ENCODE data around the gene INPP4A. TPM values are rescaled to one million over a fixed set of nuclear protein-coding genes. Genes with fewer than 3 reads are reported as not detected.

Gene INPP4A
- polyA plus RNA-seq, 1 experiment: 12.9 TPM

DNA sequence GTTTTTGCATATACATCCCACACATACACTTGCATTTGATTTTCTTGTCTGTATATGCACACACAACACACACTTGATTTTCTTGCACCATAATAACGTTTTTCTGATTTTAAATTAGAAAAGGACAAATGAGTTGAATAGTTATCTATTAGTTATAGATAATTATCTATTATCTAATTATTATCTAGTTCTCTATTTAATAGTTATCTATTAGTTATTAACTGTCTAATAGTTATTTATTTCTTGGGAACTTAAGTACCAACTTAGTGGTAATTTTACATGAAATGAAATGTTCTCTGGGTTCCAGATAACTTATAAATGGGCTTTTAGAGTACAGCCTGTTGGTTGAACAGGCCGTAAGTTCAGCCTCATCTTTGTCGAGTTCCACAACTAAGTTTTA is 23.0 kb downstream of the INPP4A start:
- no peak overlapping the region for H3K27ac ChIP-seq (ENCODE audit: low read depth, low read length)
- no peak for DNase-seq (ENCODE audit: low read depth, low spot score)
- no peaks in the 10 kb centered on the region for H3K27me3 ChIP-seq (ENCODE audit: control insufficient read depth, insufficient read depth, low read length)
- H3K4me3 ChIP-seq (ENCODE audit: low read depth, low read length): no peak overlapping the region
- TF ChIP-seq CTCF (IDR thresholded peaks at IDR 0.05; ENCODE audit: low read depth, low read length): no peak
- ChIA-PET POLR2A (no interaction called here), CTCF (no interaction called here)
- H3K9me3 ChIP-seq (ENCODE audit: control insufficient read depth, insufficient read depth, low read length): no peaks in the 10 kb centered on the region

DNA sequence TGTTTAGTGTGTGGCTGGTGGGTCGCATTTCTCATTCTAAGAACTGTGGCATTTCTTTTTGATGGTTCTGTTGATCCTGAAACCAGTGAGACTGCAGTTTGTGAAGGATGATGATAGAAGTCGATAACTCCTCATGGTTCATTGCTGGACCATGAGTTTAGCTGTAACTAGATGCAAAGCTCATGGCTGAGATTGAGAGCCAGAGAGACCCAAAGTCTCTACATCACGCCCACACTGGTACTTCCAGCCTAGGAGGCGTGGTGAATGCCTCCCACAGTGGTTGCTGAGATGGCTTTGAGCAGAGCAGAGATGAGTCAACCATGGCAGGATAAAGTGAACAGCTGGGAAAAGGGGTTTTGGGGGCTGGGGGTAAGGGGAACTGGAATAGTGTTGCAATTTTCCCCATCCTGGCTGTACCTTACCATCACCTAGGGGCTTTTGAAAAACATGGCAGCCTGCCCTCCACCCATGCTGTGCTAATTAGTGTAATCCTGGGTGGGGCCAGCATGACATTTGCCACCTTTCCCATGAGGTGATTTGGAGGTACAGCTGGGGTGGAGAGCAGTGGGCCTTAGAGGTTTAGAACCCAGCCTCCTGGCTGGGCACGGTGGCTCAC is 24.1 kb downstream of the INPP4A start:
- POLR2A ChIA-PET: no interaction called here

GRCh38 chr2:98469862-98470544 is 25.3 kb downstream of the INPP4A start:
- POLR2A ChIA-PET: no interaction called here
- H3K9me3 ChIP-seq (ENCODE audit: control insufficient read depth, insufficient read depth, low read length): no peaks in the 10 kb centered on the region; the same call in 1 of the 2 replicates
- no peaks in the 10 kb centered on the region for H3K27me3 ChIP-seq (ENCODE audit: control insufficient read depth, insufficient read depth, low read length)
- no peak overlapping the region for H3K27ac ChIP-seq (ENCODE audit: low read depth, low read length)
- no peak for TF ChIP-seq CTCF (IDR thresholded peaks at IDR 0.05; ENCODE audit: low read depth, low read length)
- no peak overlapping the region for H3K4me3 ChIP-seq (ENCODE audit: low read depth, low read length)
- CTCF ChIA-PET: no interaction called here
- no peak for DNase-seq (ENCODE audit: low read depth, low spot score)

More for the DNA sequence above, 24.1 kb downstream of the INPP4A start:
- no peak for DNase-seq (ENCODE audit: low read depth, low spot score)
- no peak overlapping the region for H3K4me3 ChIP-seq (ENCODE audit: low read depth, low read length)
- no peaks in the 10 kb centered on the region for H3K27me3 ChIP-seq (ENCODE audit: control insufficient read depth, insufficient read depth, low read length)
- no peak overlapping the region for H3K27ac ChIP-seq (ENCODE audit: low read depth, low read length)
- CTCF ChIA-PET: no interaction called here
- TF ChIP-seq CTCF (IDR thresholded peaks at IDR 0.05; ENCODE audit: low read depth, low read length): no peak
- no peaks in the 10 kb centered on the region for H3K9me3 ChIP-seq (ENCODE audit: control insufficient read depth, insufficient read depth, low read length)

GRCh38 chr2:98470851-98471255 is 26.2 kb downstream of the INPP4A start:
- TF ChIP-seq CTCF (IDR thresholded peaks at IDR 0.05; ENCODE audit: low read depth, low read length): no peak
- Histone ChIP-seq H3K27ac (ENCODE audit: low read depth, low read length) (no peak overlapping the region), H3K4me3 (ENCODE audit: low read depth, low read length) (no peak overlapping the region), H3K27me3 (ENCODE audit: control insufficient read depth, insufficient read depth, low read length) (no peaks in the 10 kb centered on the region), H3K9me3 (ENCODE audit: control insufficient read depth, insufficient read depth, low read length) (no peaks in the 10 kb centered on the region; the same call in 1 of the 2 replicates)
- DNase-seq (ENCODE audit: low read depth, low spot score): no peak
- ChIA-PET POLR2A (no interaction called here), CTCF (no interaction called here)

GRCh38 chr2:98471402-98472131 is 26.9 kb downstream of the INPP4A start:
- ChIA-PET CTCF (interaction anchor here (0.9 kb wide), 1 partner anchor 16 kb away, joined by 3 read pairs; no protein-coding TSS in a partner anchor), POLR2A (no interaction called here)
- H3K4me3 ChIP-seq (ENCODE audit: low read depth, low read length): no peak overlapping the region
- no peak overlapping the region for H3K27ac ChIP-seq (ENCODE audit: low read depth, low read length)
- H3K9me3 ChIP-seq (ENCODE audit: control insufficient read depth, insufficient read depth, low read length): no peaks in the 10 kb centered on the region; the same call in 1 of the 2 replicates
- no peak for TF ChIP-seq CTCF (IDR thresholded peaks at IDR 0.05; ENCODE audit: low read depth, low read length)
- DNase-seq (ENCODE audit: low read depth, low spot score): no peak
- no peaks in the 10 kb centered on the region for H3K27me3 ChIP-seq (ENCODE audit: control insufficient read depth, insufficient read depth, low read length)

All from AG04450 (cell line).